SU-DHL-6 (cell line): ENCODE results near the gene IGFBP6.

ENCODE experiments used
- H2AFZ ChIP-seq: fragments of 200-600 bp; sonication (generic); 2 replicates; pipeline ENCODE4 v1.6.1; 2014; ENCODE audit warnings: low read depth, mild to moderate bottlenecking, moderate library complexity, mixed read lengths, antibody characterized with exemption, low read length; ENCODE audit not compliant: severe bottlenecking
- H3F3A ChIP-seq: fragments of 200-600 bp; shearing (Covaris generic); 2 replicates; pipeline ENCODE4 v1.6.0; 2016; ENCODE audit warnings: antibody characterized with exemption, mild to moderate bottlenecking; ENCODE audit not compliant: insufficient read depth
- H3K27ac ChIP-seq: fragments of 200-600 bp; sonication (generic); 2 replicates; pipeline ENCODE4 v1.5.1; 2016; ENCODE audit warnings: low read depth, mild to moderate bottlenecking, low read length, moderate library complexity, mixed read lengths
- H3K27me3 ChIP-seq: fragments of 200-600 bp; sonication (generic), shearing (Covaris generic); 2 replicates; pipeline ENCODE4 v1.6.0; 2014; ENCODE audit warnings: mild to moderate bottlenecking, low read length
- H3K36me3 ChIP-seq: fragments of 200-600 bp; sonication (generic); 2 replicates; pipeline ENCODE4 v1.6.1; 2014; ENCODE audit warnings: mild to moderate bottlenecking, low read length, mixed read lengths
- H3K4me2 ChIP-seq: fragments of 300-600, 200-600 bp; shearing (Covaris generic), sonication (generic); 2 replicates; pipeline ENCODE4 v1.6.0; 2014; ENCODE audit warnings: low read length, low read depth, mild to moderate bottlenecking; ENCODE audit not compliant: poor library complexity, severe bottlenecking
- H3K4me3 ChIP-seq: fragments of 200-600 bp; sonication (generic); 2 replicates; pipeline ENCODE4 v1.5.1; 2014; ENCODE audit warnings: antibody characterized with exemption, low read length, mild to moderate bottlenecking, mixed read lengths; ENCODE audit not compliant: insufficient read depth, poor library complexity, severe bottlenecking
- H3K79me2 ChIP-seq: fragments of 200-600 bp; sonication (generic); 2 replicates; pipeline ENCODE4 v1.6.1; 2014; ENCODE audit warnings: mild to moderate bottlenecking, low read length, moderate library complexity; ENCODE audit not compliant: insufficient read depth
- H3K9ac ChIP-seq: fragments of 200-600 bp; sonication (generic); 2 replicates; pipeline ENCODE4 v1.7.0; 2014; ENCODE audit warnings: mild to moderate bottlenecking, low read length
- H3K9me2 ChIP-seq: fragments of 200-600 bp; sonication (generic); replicated peaks from 2 replicates; pipeline ENCODE4 v1.6.1; 2014; ENCODE audit warnings: low read length; ENCODE audit not compliant: insufficient read depth
- H3K9me3 ChIP-seq: fragments of 200-600 bp; sonication (generic); 2 replicates; pipeline ENCODE4 v1.6.1; 2014; ENCODE audit warnings: low read length, mixed read lengths; ENCODE audit not compliant: insufficient read depth
- H4K20me1 ChIP-seq: fragments of 200-600 bp; sonication (generic); 2 replicates; pipeline ENCODE4 v1.6.1; 2014; ENCODE audit warnings: low read depth, mild to moderate bottlenecking, antibody characterized with exemption, low read length, moderate library complexity, mixed read lengths
- EZH2phosphoT487 ChIP-seq: fragments of 200-600 bp; sonication (generic), shearing (Covaris generic); conservative IDR thresholded peaks from 2 replicates; pipeline ENCODE4 v1.6.1; 2018; ENCODE audit warnings: mild to moderate bottlenecking, antibody characterized with exemption, low read length, moderate library complexity, mixed read lengths
- TF ChIP-seq, protein P1 (sequence below): fragments of 200-600 bp; sonication (generic); IDR thresholded peaks from one replicate; pipeline ENCODE4 v1.5.1; 2017; ENCODE audit warnings: antibody characterized with exemption, mild to moderate bottlenecking, low read length, moderate library complexity; ENCODE audit not compliant: insufficient read depth, poor library complexity, severe bottlenecking

The IGFBP6 gene

GRCh38 chr12:53051881-53052412 is 45.5 kb upstream of the IGFBP6 start:
- Histone ChIP-seq H3K9ac (no peak overlapping the region), H3K36me3 (no peaks in the 10 kb centered on the region), H3F3A (peaks cover 6% of the 10 kb centered on the region), H3K27ac (no peak overlapping the region), H3K79me2 (no peaks in the 10 kb centered on the region), H3K4me2 (no peak overlapping the region), H2AFZ (no peak overlapping the region), H3K9me2 (no peaks in the 10 kb centered on the region), H4K20me1 (no peaks in the 10 kb centered on the region), H3K9me3 (no peaks in the 10 kb centered on the region), H3K4me3 (no peak overlapping the region), H3K27me3 (no peaks in the 10 kb centered on the region)
- TF ChIP-seq, protein P1, sequence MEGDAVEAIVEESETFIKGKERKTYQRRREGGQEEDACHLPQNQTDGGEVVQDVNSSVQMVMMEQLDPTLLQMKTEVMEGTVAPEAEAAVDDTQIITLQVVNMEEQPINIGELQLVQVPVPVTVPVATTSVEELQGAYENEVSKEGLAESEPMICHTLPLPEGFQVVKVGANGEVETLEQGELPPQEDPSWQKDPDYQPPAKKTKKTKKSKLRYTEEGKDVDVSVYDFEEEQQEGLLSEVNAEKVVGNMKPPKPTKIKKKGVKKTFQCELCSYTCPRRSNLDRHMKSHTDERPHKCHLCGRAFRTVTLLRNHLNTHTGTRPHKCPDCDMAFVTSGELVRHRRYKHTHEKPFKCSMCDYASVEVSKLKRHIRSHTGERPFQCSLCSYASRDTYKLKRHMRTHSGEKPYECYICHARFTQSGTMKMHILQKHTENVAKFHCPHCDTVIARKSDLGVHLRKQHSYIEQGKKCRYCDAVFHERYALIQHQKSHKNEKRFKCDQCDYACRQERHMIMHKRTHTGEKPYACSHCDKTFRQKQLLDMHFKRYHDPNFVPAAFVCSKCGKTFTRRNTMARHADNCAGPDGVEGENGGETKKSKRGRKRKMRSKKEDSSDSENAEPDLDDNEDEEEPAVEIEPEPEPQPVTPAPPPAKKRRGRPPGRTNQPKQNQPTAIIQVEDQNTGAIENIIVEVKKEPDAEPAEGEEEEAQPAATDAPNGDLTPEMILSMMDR = no peak
- TF ChIP-seq EZH2phosphoT487 = no peak

GRCh38 chr12:53052419-53053217 is 44.8 kb upstream of the IGFBP6 start:
- no peaks in the 10 kb centered on the region for H4K20me1 ChIP-seq
- H3F3A ChIP-seq = peaks cover 6% of the 10 kb centered on the region
- no peaks in the 10 kb centered on the region for H3K9me3 ChIP-seq
- no peak overlapping the region for H3K4me2 ChIP-seq
- H3K27me3 ChIP-seq = no peaks in the 10 kb centered on the region
- H2AFZ ChIP-seq = no peak overlapping the region
- no peak overlapping the region for H3K4me3 ChIP-seq
- no peaks in the 10 kb centered on the region for H3K36me3 ChIP-seq
- no peak overlapping the region for H3K27ac ChIP-seq
- H3K79me2 ChIP-seq = no peaks in the 10 kb centered on the region
- H3K9me2 ChIP-seq = no peaks in the 10 kb centered on the region
- H3K9ac ChIP-seq = no peak overlapping the region
- TF ChIP-seq EZH2phosphoT487 = no peak

- Histone ChIP-seq H3K9me2 (no peaks in the 10 kb centered on the region), H3K9ac (peak overlapping the region; percentile 58), H3K36me3 (no peaks in the 10 kb centered on the region), H3K9me3 (no peaks in the 10 kb centered on the region), H3F3A (peaks cover 6% of the 10 kb centered on the region), H3K4me3 (peak overlapping the region; percentile 93), H3K27ac (peak overlapping the region; percentile 12; the same call in 1 of the 2 replicates), H3K79me2 (no peaks in the 10 kb centered on the region), H4K20me1 (no peaks in the 10 kb centered on the region), H2AFZ (peak overlapping the region; percentile 82), H3K4me2 (peak overlapping the region; percentile 60), H3K27me3 (no peaks in the 10 kb centered on the region)
- no peak for TF ChIP-seq EZH2phosphoT487
- TF ChIP-seq, protein P1 = peak; percentile 78
Measured at GRCh38 chr12:53053218-53054111, 44.0 kb upstream of the IGFBP6 start.
